Right forelimb (tissue), 1 donor: ENCODE data around the gene TAF11L2.
"Not testable (repeated sequence)": the region's sequence is repeated elsewhere in the genome, so short reads cannot be mapped to it uniquely, and the experiment has no call there.

ENCODE experiments used
- DNase-seq: peaks from one replicate; pipeline ENCODE4 v3.0.0-alpha.2; 2018

Gene TAF11L2

DNA sequence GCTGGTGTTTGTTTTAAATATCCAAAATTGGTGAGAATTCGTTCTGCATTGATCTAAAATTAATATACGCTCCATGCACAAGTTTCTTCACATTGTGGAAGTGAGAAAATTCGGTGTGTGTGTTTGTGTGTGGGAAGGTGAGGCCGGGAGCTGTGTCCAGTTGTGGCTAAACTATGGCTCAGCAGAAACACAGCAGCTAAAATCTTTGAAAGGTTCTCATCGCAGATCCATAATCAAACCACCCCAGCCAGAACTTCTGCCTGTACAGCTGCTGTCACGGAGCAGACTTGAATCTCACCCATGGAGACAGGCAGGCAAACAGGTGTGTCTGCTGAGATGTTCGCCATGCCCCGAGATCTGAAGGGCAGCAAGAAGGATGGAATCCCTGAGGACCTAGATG is at the start of gene TAF11L2:
TSS of gene TAF11L2 (plus strand) at position 301 of the 400 bp plus-strand sequence.
- DNase-seq: not testable (repeated sequence)

DNA sequence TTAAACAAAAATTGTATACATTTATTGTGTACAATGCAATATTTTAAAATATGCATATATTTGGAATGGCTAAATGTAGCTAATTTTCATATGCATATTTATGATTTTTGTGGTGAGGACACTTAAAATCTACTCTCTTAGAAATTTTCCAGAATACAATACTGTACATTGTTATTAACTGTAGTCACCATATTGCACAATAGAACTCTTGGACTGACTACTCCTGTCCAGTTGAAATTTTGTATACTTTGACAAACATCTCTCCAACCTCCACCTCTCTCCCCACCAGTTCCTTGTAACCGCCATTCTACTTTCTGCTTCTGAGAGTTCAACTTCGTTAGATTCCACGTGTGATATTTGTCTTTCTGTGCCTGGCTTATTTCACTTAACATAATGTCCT is 49.2 kb upstream of the TAF11L2 start:
- DNase-seq: no peak

DNA sequence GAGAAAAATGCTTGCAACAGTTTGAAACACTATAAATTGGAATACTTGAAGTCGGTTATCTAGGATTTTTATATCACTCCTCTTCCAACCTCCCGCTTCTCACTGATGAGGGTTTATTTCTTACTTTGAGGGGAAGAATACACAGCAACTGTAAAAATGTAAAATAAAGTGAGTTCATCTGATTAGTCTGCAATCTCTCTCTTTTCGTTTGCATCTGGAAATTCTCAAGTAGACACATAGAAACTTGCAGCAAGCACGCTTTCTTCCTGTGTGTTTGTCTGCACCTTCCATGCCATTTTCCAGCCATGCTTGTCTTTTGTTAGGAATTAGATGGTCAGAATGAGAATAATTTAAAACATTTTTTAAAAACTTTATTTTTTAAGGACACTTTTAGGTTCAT is 45.1 kb upstream of the TAF11L2 start:
- DNase-seq: no peak

DNA sequence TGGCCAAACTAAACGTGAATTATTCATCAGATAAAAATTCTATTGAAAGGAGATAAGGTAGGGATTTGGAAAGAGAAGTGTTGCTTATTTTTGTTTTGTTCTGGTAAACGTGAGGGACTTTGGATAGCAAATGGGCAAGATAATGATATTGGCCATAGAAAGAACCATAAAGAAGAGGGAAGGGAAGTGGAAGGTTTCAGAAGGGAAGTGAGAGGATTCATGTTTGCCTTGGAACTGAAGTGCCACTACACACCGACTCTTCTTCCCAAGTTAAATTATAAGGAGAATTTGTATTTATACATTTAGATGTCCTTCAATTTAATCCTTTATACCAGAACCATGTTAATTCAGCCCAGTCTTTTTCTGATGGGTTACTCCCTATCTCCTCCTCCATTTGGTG is 42.1 kb upstream of the TAF11L2 start:
- no peak for DNase-seq

DNA sequence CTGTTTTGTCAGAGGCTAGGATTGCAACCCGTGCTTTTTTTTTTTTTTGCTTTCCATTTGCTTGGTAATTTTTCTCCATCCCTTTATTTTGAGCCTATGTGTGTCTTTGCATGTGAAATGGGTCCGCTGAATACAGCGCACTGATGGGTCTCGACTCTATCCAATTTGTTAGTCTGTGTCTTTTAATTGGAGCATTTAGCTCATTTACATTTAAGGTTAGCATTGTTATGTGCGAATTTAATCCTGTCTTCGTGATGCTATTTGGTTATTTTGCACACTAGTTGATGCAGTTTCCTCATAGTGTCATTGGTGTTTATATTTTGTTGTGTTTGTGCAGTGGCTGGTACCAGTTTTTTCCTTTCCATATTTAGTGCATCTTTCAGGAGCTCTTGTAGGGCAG is 36.2 kb upstream of the TAF11L2 start:
- no peak for DNase-seq

DNA sequence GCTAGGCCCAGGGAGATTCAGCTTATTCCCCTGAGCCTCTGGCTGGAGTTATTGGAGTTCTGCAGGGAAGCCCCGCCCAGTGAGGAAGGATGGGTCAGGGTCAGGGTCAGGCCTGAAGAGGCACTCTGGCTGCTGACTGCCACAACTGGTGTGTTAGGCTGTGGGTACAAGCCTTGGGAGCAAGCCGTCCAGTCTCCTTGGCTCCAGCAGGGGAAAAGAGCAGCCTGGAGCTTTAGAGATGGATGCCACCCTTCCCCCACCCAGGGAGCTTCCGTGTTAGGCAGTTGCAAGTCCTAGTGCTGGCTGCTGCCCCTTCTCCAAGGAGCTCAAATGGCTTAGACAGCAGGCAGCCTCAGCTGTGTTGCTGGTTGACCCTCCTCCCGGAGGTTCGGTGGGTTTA is 34.4 kb upstream of the TAF11L2 start:
- no peak for DNase-seq

DNA sequence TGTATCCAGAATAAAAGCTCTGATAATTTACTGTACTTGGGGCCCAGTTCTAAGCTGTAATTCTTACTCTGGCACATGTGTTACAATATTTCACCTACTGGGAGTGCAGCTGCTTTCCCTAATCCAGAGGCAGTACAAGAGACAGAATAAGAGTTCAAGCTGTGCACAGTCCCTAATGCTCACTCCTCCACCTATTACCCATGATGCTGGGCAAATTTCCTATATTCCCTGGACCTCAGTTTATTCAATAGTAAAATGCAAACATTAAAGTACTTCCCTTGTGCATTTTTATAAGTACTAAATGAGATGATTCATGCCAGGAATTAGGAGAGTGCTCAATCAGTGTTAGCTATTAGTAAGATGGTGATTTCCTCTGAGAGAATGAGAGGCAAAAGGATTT is 28.0 kb upstream of the TAF11L2 start:
- no peak for DNase-seq

DNA sequence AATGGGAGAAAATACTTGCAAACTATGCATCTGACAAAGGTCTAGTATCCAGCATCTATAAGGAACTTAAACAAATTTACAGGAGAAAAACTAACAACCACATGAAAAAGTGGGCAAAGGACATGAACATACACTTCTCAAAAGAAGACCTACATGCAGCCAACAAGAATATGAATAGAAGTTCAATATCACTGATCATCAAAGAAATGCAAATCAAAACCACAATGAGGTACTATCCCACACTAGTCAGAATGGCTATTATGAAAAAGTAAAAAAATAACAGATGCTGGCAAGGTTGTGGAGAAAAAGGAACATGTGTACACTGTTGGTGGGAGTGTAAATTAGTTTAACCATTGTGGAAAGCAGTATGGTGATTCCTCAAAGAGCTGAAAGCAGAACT is 23.0 kb upstream of the TAF11L2 start:
- not testable (repeated sequence) for DNase-seq

DNA sequence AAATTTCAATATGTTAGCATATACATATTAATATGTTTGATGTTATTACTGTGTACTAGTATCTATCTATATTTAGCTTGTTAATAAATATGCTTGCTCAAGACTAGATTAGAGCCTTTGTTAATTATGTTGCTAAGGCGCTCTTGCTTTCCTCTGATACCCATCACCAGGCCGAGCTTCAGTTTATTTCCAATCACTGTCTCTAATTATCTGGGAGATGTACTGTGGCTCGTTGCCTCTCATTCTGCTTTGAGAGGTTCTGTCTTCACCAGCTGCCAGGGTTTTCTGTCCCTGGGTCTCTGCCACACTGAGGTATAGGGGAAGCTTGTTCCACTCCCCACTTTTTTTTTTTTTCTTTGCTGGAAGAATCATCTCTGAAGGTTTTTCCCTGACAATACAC is 21.0 kb upstream of the TAF11L2 start:
- DNase-seq: no peak

DNA sequence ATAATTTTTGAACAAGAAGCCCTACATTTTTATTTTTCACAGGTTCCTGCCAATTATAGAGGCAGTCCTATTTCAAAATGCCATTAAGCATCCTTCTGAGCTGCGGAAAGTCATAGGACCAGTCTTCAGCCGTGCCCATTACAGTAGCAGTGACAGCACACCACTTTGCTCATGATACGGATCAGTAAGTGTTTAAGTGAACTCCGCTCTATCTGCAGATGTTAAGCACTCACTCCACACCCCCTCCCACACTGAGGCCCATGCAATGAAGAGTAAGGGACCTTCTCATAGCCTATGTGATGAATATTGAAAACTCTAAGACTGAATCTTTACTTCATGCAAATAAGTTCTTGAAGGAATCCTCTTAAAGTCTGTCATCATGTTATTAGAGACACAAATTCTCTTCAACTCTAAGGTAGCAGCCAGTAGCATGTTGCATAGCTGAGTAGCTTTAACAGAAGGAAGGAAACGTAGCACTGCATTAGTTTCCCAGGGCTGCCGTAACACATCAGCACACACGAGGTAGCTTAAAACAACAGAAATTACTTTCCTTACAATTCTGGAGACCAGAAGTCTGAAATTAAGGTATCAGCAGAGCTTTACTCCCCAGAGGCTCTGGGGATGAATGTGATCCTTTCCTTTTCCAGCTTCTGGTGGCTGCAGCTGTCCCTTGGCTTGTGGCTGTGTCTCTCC is 20.3 kb upstream of the TAF11L2 start:
- no peak for DNase-seq

DNA sequence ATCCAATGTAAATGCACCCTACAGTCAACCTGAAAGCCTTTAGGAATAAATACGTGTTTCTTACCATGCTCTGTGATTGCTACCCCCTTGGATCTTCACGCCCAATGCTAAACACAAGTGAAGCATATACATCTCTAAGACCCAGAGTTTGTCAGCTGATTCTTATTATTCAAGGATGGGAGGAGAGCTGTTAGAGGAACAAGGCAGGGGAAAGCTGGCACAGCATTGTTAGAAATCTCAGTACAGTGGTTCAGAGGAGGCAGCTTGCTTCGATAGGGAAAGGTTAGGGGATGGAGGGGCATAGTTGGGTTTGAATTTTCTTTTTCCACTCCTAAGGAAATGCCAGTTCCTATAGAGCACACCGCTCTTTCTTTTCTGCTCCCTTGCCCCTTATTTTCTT is 16.7 kb upstream of the TAF11L2 start:
- no peak for DNase-seq

DNA sequence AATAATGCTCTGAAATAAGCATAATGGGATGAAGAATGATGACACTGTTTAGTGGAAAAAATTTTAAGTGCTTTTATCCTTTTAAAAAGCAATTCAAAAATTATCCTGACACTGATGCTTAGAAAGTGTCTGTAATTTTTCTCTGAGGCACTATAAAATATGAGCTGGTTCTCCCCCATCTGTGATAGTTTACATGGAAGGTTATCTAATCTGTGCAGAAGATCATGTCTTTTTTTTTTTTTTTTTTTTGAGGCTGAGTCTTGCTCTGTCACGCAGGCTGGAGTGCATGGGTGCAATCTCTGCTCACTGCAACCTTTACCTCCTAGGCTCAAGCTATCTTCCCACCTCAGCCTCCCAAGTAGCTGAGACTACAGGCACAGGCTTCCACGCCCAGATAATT is 15.2 kb upstream of the TAF11L2 start:
- no peak for DNase-seq

DNA sequence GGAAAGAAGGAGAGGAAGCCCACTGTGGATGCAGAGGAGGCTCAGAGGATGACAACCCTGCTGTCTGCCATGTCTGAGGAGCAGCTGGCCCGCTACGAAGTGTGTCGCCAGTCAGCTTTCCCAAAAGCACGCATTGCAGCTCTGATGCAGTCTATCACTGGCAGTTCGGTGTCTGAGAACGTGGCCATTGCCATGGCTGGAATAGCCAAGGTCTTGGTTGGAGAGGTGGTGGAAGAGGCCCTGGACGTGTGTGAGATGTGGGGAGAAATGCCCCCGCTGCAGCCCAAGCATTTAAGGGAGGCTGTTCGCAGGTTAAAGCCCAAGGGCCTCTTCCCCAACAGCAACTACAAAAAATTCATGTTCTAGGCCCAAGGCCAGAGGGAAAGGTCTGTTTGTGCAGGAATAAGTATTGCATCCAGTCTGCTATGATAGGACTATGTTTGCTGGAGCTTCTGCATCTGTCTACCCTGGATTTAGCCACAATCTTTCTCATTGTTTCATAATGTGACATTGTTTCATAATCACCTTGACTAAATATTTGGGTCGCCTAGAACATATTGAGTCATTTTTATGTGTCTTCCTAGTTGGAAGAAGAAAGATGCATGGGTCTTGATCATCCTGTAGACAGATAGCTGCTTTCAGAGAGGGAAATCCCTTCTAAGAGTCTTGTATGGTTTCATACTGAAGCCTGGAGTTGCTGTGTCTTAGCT is 11.4 kb upstream of the TAF11L2 start:
- DNase-seq: not testable (repeated sequence)

DNA sequence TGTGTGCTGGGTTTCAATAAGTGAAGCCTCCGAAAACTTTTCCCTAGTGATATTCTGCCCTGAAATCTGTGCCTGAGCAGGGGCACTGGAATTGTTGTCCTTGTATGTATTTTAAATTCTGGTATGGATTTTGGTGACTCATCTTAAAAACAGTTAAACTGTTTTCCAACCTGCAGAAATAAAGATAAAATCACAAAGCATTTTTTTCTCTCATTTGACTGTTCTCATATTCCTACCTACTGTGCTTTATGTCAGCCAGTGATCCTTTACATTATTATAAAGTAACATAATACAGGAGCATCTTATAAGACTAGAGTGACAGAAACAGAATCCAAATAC is 10.9 kb upstream of the TAF11L2 start:
- no peak for DNase-seq

DNA sequence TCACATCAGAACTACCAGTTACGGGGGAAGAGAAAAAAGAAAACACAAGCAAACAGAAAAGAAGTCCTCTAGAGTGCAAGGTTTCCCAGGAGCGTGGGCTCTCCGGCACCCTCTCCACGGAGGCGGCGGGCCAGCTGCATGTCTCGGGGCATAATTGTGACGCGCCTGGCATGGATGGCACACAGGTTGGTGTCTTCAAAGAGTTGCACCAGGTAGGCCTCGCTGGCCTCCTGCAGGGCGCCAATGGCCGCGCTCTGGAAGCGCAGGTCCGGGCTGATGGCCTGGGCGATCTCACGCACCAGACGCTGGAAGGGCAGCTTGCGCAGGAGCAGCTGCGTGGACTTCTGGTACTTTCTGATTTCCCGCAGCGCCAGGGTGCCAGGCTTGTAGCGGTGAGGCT is 6.8 kb upstream of the TAF11L2 start:
- not testable (repeated sequence) for DNase-seq

DNA sequence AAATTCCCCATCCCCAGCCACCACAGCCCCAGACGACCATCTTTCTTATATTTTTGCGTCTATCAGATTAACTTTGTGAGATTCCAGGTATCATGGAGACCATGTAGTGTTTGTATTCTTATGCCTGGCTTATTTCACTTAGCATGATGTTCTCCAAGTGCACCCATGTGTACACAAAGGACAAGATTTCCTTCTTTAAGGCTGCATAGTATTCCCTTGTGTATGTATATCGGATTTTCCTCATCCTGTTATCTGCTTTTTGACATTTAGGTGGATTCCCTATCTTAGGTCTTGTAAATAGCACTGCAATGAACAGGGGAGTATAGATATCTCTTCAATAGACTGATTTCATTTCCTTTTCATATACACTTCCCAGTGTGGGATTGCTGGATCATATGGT is 5.3 kb upstream of the TAF11L2 start:
- no peak for DNase-seq

DNA sequence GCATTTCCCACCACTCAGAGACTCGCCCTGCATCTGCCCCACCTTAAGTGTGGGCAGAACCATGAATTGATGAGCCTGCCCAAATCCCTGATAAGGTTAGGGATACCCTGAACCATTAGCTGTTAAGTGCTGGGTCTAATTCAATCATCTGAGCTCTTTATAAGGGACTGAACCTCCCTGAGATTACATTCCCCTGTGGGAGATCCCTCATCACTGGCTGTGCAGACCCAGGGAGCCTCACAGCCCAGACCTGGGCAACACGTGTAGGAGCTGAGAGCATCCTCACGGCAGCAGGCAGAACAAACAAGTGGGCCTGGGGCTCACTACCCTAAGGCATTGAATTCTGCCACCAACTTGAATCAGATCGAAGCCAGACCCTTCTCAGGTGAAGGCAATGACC is 585 bp upstream of the TAF11L2 start:
- no peak for DNase-seq

DNA sequence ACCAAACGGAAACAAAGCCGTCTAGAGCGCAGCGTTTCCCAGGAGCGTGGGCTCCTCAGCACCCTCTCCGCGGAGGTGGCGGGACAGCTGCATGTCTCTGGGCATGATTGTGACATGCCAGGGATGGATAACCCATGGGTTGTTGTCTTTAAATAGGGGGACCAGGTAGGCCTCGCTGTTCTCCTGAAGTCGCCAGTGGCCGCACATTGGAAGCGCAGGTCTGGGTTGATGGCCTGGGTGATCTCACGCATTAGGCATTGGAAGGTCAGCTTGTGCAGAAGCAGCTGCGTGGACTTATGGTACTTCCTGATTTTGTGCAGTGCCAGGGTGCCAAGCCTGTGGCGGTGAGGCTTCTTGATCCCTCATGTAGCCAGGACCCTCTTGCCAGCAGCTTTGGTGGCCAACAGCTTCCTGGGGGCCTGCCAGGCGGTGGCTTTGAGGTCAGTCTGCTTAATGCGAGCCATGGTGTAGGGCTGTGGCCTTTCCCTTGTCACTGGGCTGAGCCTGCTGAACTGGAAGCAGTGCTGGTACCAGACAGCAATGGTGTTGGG is 13.8 kb downstream of the TAF11L2 start:
- DNase-seq: no peak

DNA sequence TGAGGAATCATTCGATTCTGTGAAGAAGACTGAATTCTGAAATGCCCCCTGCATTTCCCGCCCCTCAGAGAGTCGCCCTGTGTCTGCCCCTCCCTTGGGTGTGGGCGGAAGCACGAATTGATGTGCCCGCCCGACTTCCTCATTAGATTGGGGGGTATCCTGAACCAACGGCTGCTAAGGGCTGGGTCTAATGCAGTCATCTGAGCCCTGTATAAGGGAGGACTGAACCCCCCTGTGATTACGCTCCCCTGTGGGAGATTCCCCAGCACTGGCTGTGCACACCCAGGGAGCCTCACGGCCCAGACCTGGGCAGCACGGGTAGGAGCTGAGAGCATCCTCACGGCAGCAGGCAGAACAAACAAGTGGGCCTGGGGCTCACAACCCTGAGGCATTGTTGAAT is 19.5 kb downstream of the TAF11L2 start:
- not testable (repeated sequence) for DNase-seq

DNA sequence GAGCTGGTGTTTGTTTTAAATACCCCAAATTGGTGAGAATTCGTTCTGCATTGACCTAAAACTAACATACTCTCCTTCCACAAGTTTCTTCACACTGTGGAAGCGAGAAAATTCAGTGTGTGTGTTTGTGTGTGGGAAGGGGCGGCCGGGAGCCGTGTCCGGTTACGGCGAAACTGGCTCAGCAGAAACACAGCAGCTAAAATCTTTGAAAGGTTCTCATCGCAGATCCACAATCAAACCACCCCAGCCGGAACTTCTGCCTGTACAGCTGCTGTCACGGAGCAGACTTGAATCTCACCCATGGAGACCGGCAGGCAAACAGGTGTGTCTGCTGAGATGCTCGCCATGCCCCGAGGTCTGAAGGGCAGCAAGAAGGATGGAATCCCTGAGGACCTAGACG is 20.0 kb downstream of the TAF11L2 start, which contains the start of gene TAF11L3:
TSS of gene TAF11L3 (plus strand) at position 301 of the 400 bp plus-strand sequence.
- not testable (repeated sequence) for DNase-seq

DNA sequence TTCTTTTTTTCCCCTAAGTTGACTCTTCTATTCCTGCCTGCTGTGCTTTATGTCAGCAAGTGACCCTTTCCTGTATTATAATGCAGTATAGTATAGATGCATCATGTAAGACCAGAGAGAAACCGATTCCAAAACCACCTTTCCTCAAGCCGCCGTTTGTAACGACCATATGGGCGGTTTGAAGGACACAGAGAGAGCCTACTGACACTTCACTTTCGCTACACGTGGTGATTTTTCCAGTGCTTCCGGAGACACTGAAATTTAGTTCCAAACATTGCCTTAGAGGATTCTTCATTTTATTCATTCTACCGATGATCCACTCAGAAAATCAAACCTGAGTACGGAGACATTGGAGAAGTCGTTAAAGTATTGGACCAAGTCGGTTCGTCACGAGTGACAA is 21.5 kb downstream of the TAF11L2 start:
- DNase-seq: not testable (repeated sequence)

DNA sequence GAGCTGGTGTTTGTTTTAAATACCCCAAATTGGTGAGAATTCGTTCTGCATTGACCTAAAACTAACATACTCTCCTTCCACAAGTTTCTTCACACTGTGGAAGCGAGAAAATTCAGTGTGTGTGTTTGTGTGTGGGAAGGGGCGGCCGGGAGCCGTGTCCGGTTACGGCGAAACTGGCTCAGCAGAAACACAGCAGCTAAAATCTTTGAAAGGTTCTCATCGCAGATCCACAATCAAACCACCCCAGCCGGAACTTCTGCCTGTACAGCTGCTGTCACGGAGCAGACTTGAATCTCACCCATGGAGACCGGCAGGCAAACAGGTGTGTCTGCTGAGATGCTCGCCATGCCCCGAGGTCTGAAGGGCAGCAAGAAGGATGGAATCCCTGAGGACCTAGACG is 23.5 kb downstream of the TAF11L2 start, which contains the start of gene TAF11L4:
TSS of gene TAF11L4 (plus strand) at position 301 of the 400 bp plus-strand sequence.
- not testable (repeated sequence) for DNase-seq

DNA sequence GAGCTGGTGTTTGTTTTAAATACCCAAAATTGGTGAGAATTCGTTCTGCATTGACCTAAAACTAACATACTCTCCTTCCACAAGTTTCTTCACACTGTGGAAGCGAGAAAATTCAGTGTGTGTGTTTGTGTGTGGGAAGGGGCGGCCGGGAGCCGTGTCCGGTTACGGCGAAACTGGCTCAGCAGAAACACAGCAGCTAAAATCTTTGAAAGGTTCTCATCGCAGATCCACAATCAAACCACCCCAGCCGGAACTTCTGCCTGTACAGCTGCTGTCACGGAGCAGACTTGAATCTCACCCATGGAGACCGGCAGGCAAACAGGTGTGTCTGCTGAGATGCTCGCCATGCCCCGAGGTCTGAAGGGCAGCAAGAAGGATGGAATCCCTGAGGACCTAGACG is 26.9 kb downstream of the TAF11L2 start, which contains the start of gene TAF11L5:
TSS of gene TAF11L5 (plus strand) at position 301 of the 400 bp plus-strand sequence.
- not testable (repeated sequence) for DNase-seq

DNA sequence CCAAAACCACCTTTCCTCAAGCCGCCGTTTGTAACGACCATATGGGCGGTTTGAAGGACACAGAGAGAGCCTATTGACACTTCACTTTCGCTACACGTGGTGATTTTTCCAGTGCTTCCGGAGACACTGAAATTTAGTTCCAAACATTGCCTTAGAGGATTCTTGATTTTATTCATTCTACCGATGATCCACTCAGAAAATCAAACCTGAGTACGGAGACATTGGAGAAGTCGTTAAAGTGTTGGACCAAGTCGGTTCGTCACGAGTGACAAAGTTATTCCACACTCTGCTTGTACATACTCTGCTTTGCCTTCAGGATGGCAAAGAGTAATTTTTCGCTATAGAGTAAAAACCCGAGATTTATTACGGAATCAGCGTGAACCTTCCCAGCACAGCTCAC is 28.5 kb downstream of the TAF11L2 start:
- not testable (repeated sequence) for DNase-seq
